GM10266 (cell line): Measurements from ENCODE around the gene MIGA2.

Experiments used
- DNase-seq: peaks from one replicate; pipeline ENCODE4 v3.0.0; 2012; ENCODE audit errors: extremely low spot score
- TF ChIP-seq, protein P1 (sequence below): IDR thresholded peaks from 2 replicates; pipeline ENCODE4 v1.5.1; 2012; ENCODE audit warnings: mild to moderate bottlenecking, low read depth; ENCODE audit not compliant: control insufficient read depth, insufficient read depth; ENCODE audit errors: missing control alignments

Gene MIGA2

DNA sequence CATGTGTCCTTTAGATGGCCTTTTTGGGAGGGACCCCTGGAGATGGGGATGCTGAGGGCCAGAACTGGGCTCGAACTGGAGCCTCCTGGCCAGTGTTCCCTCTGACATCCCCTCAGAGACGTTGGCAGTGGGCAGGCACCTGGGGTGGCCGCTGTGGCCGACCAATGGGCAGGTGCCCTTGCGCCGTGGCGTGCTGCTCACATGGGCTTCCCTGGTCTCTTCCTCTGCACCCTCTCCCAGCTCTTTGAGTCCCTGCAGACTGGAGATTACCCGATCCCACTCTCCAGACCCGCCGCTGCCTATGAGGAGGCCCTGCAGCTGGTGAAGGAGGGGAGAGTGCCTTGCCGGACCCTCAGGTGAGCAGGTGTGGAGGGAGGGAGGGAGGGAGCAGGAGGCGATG, 24.6 kb downstream of the MIGA2 start:
- TF ChIP-seq, protein P1, sequence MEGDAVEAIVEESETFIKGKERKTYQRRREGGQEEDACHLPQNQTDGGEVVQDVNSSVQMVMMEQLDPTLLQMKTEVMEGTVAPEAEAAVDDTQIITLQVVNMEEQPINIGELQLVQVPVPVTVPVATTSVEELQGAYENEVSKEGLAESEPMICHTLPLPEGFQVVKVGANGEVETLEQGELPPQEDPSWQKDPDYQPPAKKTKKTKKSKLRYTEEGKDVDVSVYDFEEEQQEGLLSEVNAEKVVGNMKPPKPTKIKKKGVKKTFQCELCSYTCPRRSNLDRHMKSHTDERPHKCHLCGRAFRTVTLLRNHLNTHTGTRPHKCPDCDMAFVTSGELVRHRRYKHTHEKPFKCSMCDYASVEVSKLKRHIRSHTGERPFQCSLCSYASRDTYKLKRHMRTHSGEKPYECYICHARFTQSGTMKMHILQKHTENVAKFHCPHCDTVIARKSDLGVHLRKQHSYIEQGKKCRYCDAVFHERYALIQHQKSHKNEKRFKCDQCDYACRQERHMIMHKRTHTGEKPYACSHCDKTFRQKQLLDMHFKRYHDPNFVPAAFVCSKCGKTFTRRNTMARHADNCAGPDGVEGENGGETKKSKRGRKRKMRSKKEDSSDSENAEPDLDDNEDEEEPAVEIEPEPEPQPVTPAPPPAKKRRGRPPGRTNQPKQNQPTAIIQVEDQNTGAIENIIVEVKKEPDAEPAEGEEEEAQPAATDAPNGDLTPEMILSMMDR, result no peak
- DNase-seq, result no peak

DNA sequence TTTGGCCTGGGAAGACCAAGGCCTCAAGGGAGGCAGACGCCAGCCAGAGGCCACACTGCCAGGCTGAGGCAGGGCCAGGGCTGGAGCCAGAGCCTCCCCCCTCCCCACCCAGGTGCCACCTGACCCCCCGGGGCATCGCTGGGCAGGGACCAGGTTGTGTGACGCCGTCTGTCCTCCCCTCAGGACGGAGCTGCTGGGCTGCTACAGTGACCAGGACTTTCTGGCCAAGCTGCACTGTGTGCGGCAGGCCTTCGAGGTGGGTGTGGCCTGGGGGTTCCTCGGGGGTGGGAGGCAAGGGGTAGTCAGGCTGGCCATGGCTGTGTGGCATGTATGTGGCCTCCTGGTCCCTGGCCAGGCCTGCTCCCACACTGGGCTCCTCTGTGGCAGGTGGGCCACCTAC, 26.6 kb downstream of the MIGA2 start:
- TF ChIP-seq, protein P1, result no peak
- no peak for DNase-seq

DNA sequence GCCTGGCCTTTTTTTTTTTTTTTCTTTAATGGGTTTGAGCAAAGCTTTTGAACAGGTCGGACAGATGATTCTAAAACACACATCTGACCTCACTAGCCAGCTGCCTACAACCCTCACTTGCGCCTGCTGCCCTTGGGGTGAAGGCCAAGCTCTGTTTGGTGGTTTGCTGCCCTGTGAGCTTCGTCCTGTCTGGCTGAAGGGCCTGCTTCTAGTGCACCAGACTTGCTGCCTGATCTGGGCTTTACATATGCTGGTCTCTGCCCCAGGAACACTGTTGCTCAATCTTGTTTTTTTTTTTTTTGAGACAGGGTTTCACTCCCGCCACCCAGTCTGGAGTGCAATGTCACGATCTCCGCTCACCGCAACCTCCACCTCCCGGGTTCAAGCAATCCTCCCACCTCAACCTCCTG, 28.1 kb downstream of the MIGA2 start:
- TF ChIP-seq, protein P1, result no peak
- DNase-seq, result no peak

DNA sequence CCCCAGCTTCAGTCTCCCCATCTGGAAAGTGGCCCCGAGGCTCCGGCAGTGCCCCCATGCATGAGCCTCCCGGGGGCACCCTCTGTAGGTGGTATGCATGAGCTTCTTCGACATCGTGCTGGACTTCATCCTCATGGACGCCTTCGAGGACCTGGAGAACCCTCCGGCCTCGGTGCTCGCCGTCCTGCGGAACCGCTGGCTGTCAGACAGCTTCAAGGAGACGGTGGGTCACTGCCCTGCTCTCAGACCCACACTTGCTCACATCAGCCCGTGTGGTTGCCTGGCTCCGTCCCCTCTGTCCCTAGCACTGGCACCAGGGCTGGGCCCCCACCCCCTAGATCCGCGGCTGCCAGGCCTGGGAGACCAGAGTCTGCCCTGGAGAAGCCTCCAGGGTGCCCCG, 31.7 kb downstream of the MIGA2 start:
- no peak for DNase-seq
- TF ChIP-seq, protein P1, result no peak

DNA sequence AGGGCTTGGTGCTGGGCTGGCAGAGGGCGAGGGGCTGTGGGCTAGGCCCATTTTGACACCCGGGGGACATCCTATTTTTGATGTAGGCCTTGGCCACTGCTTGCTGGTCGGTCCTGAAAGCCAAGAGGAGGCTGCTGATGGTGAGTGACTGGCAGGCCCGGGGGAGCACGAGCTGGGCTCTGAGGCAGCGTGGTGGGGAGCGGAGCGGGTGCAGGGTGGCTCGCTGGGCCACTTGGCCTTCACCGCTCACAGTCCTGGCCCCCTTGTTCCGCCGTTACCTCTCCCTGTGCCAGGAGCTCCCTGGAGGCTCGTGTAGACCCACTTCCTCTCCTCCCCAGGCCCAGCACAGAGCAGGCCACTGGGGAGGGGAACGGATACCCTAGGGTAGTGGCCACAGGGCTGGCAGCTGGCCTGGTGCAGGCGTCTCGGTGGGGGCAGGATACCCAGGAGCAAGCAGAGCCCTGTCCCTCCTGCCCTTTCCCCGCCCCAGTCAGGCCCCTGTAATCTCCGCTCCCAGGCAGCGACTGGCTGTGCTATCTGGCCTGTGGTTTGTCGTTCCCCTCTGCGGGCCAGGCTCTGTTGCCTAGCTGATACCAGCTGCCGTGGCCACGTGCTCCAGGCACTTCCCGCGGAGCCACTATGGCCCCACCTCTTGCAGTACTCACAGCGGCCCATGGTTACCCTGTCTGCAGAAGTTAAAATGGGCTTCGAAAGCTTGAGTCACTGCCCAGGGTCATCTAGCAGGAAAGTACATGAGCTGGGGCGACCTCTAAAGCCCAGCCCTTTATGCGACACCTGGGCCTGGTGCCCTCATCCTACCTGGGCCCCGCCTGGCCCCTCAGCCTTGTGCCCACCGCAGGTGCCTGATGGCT, 32.8 kb downstream of the MIGA2 start:
- DNase-seq, result peak; percentile 69

DNA sequence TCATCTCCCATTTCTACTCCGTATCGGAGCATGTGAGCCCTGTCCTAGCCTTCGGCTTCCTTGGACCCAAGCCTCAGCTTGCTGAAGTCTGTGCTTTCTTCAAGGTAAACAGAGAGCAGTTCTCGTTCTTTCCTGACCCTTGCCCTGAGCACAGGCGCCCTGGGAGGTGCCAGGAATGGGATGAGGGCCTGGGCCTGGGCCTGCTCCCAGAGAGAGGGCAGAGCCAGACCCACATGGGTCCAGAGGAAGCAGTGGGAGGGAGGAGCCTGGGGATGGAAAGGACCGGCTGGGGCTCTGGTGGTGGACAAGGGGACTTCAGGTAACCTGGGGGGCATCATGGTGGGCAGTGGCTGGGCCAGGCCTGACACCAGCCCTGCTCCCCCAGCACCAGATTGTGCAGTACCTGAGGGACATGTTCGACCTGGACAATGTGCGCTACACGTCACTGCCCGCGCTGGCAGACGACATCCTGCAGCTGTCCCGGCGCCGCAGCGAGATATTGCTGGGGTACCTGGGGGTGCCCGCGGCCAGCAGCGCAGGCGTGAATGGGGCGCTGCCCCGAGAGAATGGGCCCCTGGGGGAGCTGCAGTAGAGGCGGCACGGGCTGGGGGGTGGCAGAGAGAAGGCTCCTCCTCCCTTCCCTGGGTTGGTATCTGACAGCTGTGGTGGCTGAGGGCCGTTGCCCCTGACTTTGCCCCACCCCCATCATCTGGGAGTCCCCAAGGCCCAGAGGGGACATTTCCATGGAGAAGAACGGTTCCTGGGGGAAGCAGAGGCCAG, 33.6 kb downstream of the MIGA2 start:
- DNase-seq, result no peak
- TF ChIP-seq, protein P1, result no peak

More for the DNA sequence above, 32.8 kb downstream of the MIGA2 start:
- TF ChIP-seq, protein P1, result no peak

DNA sequence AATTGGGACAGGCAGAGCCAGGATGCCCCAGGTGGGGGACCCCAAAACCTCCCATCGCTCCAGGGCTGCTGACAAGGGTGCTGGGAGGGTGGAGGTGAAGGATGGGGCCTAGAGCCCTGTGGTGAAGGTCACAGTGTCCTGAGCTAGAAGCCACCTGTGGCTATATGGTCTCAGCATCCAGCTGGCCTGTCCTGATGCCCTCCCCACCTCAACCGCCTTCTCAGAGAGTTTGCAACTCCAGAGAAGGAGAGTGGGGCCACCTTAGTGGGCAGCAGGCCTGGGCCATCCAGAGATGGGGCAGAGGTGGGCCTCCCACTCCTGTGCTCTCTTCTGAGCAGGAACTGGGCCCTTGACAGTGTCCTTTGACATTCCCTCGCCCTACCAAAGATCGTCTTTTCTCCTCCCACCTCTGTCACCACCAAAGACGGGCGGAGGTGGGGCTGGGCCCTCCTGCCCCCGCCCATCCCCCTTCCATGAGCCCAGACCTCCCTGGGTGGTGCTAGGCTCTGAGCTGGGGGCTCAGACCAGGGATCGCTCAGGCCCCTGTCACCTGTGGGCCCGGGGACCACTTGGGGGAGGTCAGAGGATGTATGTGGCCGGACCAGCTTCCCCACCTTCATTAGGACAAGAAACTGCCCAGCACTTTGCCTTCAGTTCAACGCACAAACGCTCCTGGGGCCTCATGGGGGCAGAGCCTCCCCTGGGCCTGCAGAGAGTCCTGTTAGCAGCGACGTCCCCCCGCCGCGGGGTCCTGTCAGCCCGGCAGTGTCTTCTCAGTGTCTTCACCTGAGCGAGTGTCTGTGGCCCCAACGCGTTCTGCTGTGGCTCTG, 34.5 kb downstream of the MIGA2 start:
- DNase-seq, result no peak
- TF ChIP-seq, protein P1, result no peak
